ENCODE data around the gene KCNC3.

DNA sequence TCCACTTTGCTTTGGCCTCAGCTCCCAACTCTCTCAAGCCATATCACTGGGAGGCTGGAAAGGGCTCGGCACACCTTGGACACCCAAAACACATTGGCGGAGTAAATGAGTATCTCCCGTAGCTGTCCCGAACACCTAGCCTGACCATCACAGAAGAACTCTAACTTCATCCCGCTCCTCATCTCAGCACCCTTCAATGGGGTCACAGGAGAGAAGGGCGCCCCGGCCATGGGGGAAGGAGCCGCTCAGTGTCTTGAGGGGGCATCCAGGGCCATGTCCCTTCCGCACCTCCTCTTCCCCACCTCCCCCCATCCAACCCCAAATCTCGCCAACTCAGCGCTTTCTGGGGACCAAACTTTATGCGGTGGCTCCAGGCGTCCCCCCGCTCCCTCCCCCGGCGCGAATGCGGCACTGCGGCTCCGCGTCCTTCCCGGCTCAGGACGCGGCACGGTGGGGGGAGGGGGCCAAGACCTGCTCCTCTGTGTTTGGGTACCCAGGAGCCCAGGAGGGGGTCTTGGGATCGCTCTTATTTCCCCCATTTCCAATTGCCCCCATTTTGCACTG is 3.0 kb downstream of the KCNC3 start:
- TF ChIP-seq, protein P1, sequence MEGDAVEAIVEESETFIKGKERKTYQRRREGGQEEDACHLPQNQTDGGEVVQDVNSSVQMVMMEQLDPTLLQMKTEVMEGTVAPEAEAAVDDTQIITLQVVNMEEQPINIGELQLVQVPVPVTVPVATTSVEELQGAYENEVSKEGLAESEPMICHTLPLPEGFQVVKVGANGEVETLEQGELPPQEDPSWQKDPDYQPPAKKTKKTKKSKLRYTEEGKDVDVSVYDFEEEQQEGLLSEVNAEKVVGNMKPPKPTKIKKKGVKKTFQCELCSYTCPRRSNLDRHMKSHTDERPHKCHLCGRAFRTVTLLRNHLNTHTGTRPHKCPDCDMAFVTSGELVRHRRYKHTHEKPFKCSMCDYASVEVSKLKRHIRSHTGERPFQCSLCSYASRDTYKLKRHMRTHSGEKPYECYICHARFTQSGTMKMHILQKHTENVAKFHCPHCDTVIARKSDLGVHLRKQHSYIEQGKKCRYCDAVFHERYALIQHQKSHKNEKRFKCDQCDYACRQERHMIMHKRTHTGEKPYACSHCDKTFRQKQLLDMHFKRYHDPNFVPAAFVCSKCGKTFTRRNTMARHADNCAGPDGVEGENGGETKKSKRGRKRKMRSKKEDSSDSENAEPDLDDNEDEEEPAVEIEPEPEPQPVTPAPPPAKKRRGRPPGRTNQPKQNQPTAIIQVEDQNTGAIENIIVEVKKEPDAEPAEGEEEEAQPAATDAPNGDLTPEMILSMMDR (IDR thresholded peaks at IDR 0.05): no peak
- TF ChIP-seq ZFX (IDR thresholded peaks at IDR 0.05; ENCODE audit: borderline replicate concordance): no peak
